Measurements from ENCODE around the gene RFX6.

The RFX6 gene

GRCh38 chr6:116872771-116873170 lies 4.3 kb upstream of the RFX6 start:
- Histone ChIP-seq H3K9me3 (peaks cover 0 to 10% (median 0%) of the 10 kb centered on the region in 3 donors), H3K4me1 (peaks cover 0 to 15% (median 10%) of the 10 kb centered on the region in 4 donors), H3K4me3 (no peak overlapping the region), H3K36me3 (no peaks in the 10 kb centered on the region), H3K27me3 (peaks cover 2 to 20% of the 10 kb centered on the region in 2 donors), H3K27ac (no peak overlapping the region)
- TF ChIP-seq, protein P1, sequence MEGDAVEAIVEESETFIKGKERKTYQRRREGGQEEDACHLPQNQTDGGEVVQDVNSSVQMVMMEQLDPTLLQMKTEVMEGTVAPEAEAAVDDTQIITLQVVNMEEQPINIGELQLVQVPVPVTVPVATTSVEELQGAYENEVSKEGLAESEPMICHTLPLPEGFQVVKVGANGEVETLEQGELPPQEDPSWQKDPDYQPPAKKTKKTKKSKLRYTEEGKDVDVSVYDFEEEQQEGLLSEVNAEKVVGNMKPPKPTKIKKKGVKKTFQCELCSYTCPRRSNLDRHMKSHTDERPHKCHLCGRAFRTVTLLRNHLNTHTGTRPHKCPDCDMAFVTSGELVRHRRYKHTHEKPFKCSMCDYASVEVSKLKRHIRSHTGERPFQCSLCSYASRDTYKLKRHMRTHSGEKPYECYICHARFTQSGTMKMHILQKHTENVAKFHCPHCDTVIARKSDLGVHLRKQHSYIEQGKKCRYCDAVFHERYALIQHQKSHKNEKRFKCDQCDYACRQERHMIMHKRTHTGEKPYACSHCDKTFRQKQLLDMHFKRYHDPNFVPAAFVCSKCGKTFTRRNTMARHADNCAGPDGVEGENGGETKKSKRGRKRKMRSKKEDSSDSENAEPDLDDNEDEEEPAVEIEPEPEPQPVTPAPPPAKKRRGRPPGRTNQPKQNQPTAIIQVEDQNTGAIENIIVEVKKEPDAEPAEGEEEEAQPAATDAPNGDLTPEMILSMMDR (IDR thresholded peaks at IDR 0.05), result no peak
- intact Hi-C loops (cut with DNase I; ENCODE audit: low total_unique reads), result no loop called here
- no peak for DNase-seq

GRCh38 chr6:116876107-116876506 lies 935 bp upstream of the RFX6 start:
- peaks cover 0 to 15% (median 10%) of the 10 kb centered on the region in 4 donors for H3K4me1 ChIP-seq
- no peak overlapping the region for H3K4me3 ChIP-seq
- no peak overlapping the region for H3K27ac ChIP-seq
- peaks cover 0 to 7% (median 0%) of the 10 kb centered on the region in 3 donors for H3K9me3 ChIP-seq
- no peak for DNase-seq
- peaks cover 2 to 22% of the 10 kb centered on the region in 2 donors for H3K27me3 ChIP-seq
- no peaks in the 10 kb centered on the region for H3K36me3 ChIP-seq
- TF ChIP-seq, protein P1 (IDR thresholded peaks at IDR 0.05), result no peak
- intact Hi-C loops (cut with DNase I; ENCODE audit: low total_unique reads), result no loop called here

- Histone ChIP-seq H3K9me3 (peaks cover 0 to 1% (median 0%) of the 10 kb centered on the region in 3 donors), H3K27ac (no peak overlapping the region), H3K36me3 (no peaks in the 10 kb centered on the region), H3K27me3 (peaks cover 2 to 22% of the 10 kb centered on the region in 2 donors), H3K4me1 (peaks cover 0 to 15% (median 10%) of the 10 kb centered on the region in 4 donors), H3K4me3 (no peak overlapping the region)
- TF ChIP-seq, protein P1 (IDR thresholded peaks at IDR 0.05), result no peak
- no peak for DNase-seq
- intact Hi-C loops (cut with DNase I; ENCODE audit: low total_unique reads), result no loop called here
Observed at GRCh38 chr6:116877743-116878142, 701 bp downstream of the RFX6 start.

DNA sequence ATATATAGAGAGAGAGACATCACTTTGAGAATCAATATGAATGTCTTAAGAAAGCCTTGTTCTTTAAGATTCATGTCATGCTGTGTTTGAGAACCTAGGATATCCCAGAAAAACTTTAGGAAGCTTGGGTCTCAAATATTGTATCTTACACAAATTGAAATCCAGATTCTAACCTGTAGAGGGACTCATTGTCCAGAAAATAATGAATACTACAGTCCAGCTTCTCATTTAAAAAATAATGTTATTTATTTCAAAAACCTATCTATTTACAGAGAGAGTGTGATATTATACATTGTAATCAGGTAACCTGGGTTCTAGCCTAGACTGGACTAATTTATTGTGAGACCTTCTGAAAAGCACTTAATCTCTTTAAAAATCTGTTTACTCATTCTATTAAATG lies 4.2 kb downstream of the RFX6 start:
- TF ChIP-seq, protein P1 (IDR thresholded peaks at IDR 0.05), result no peak
- Histone ChIP-seq H3K9me3 (no peaks in the 10 kb centered on the region), H3K27me3 (peaks cover 0 to 18% of the 10 kb centered on the region in 2 donors), H3K36me3 (no peaks in the 10 kb centered on the region), H3K4me3 (no peak overlapping the region), H3K4me1 (peaks cover 0 to 15% (median 10%) of the 10 kb centered on the region in 4 donors), H3K27ac (no peak overlapping the region)
- DNase-seq, result no peak
- intact Hi-C loops (cut with DNase I; ENCODE audit: low total_unique reads), result no loop called here

DNA sequence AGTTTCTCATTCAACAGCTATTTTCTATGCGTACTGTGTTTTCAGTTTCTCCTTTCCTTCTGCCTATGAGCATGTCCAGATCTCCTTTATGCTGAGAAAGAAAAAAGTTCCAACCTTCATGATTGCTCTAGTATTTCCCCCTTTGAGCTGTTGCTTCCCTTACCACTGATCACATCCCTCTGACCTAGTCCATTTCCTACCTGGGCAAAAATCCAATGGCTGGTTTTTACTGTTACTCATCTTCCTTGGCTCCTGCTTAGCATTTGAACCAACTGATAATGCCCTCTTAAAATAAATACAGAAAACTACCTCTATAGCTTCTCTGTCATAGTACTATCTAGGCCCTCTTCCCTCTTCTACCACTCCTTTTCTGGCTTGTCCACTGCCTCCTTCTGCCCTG lies 6.0 kb downstream of the RFX6 start:
- intact Hi-C loops (cut with DNase I; ENCODE audit: low total_unique reads), result no loop called here
- Histone ChIP-seq H3K4me3 (no peak overlapping the region), H3K27me3 (no peaks in the 10 kb centered on the region), H3K4me1 (no peaks in the 10 kb centered on the region), H3K36me3 (no peaks in the 10 kb centered on the region), H3K9me3 (no peaks in the 10 kb centered on the region), H3K27ac (no peak overlapping the region)
- TF ChIP-seq, protein P1 (IDR thresholded peaks at IDR 0.05), result no peak
- DNase-seq, result no peak

GRCh38 chr6:116884530-116884929 lies 7.5 kb downstream of the RFX6 start:
- Histone ChIP-seq H3K27ac (no peak overlapping the region), H3K9me3 (no peaks in the 10 kb centered on the region), H3K27me3 (no peaks in the 10 kb centered on the region), H3K4me1 (no peaks in the 10 kb centered on the region), H3K36me3 (no peaks in the 10 kb centered on the region), H3K4me3 (no peak overlapping the region)
- intact Hi-C loops (cut with DNase I; ENCODE audit: low total_unique reads), result no loop called here
- TF ChIP-seq, protein P1 (IDR thresholded peaks at IDR 0.05), result no peak
- no peak for DNase-seq

All from tibial artery (tissue), 4 donors.